ENCODE results near the gene LHFPL4.

The LHFPL4 gene

GRCh38 chr3:9500108-9501050 is 53.2 kb downstream of the LHFPL4 start:
- H2BK5ac ChIP-seq (ENCODE audit: low read depth, low read length, poor library complexity, severe bottlenecking) = no peak overlapping the region
- H2BK12ac ChIP-seq (ENCODE audit: low read length in 2 of 2) = no peak overlapping the region
- peaks cover 22 to 32% of the 10 kb centered on the region in 2 experiments for H3K27me3 ChIP-seq (ENCODE audit: control insufficient read depth in 1 of 2, insufficient read depth in 1 of 2, low read length in 2 of 2)
- WGBS = 9% methylated on average over 31 of the region's 39 CpGs
- H4K8ac ChIP-seq (ENCODE audit: low read length) = no peak overlapping the region
- H3K36me3 ChIP-seq (ENCODE audit: control insufficient read depth in 1 of 2, insufficient read depth in 2 of 2, low read depth in 1 of 2, low read length in 2 of 2) = no peaks in the 10 kb centered on the region
- no peak overlapping the region for H3K27ac ChIP-seq (ENCODE audit: low read length, poor library complexity, severe bottlenecking)
- no peak overlapping the region for H2BK120ac ChIP-seq (ENCODE audit: low read depth, low read length)
- DNase-seq = peak; percentile 71
- H3K4me2 ChIP-seq (ENCODE audit: low read length, poor library complexity, severe bottlenecking) = peak overlapping the region; percentile 3
- H2BK15ac ChIP-seq (ENCODE audit: low read depth, poor library complexity, severe bottlenecking) = no peak overlapping the region
- no peak overlapping the region for H4K91ac ChIP-seq (ENCODE audit: low read length)
- no peak overlapping the region for H2AK5ac ChIP-seq (ENCODE audit: low read length, severe bottlenecking)
- H3K4me1 ChIP-seq (ENCODE audit: control insufficient read depth, insufficient read depth, low read depth, low read length) = peaks cover 20% of the 10 kb centered on the region
- H3K79me1 ChIP-seq (replicated peaks; ENCODE audit: low read length, poor library complexity, severe bottlenecking) = no peaks in the 10 kb centered on the region
- no peak overlapping the region for H3K23ac ChIP-seq (ENCODE audit: low read length in 2 of 2)
- H3K9me3 ChIP-seq (ENCODE audit: control insufficient read depth, low read length) = no peaks in the 10 kb centered on the region
- no peak overlapping the region for H3K14ac ChIP-seq (ENCODE audit: low read length in 2 of 2)
- no peak overlapping the region for H3K18ac ChIP-seq (ENCODE audit: low read depth in 1 of 2, low read length in 2 of 2)
- peak overlapping the region; percentile 20 to 67 for H3K4me3 ChIP-seq (ENCODE audit: insufficient read depth in 1 of 2, low read depth in 1 of 2, low read length in 2 of 2)
- peak overlapping the region; percentile 73 for H2AFZ ChIP-seq (ENCODE audit: low read depth, low read length)
- H3K9ac ChIP-seq (ENCODE audit: low read length) = peak overlapping the region; percentile 37
- no peak overlapping the region for H3K4ac ChIP-seq (ENCODE audit: low read depth in 1 of 2, low read length in 2 of 2)

GRCh38 chr3:9499455-9500107 is 54.0 kb downstream of the LHFPL4 start:
- no peak overlapping the region for H2BK15ac ChIP-seq (ENCODE audit: low read depth, poor library complexity, severe bottlenecking)
- H2BK12ac ChIP-seq (ENCODE audit: low read length in 2 of 2) = no peak overlapping the region
- H3K79me1 ChIP-seq (replicated peaks; ENCODE audit: low read length, poor library complexity, severe bottlenecking) = no peaks in the 10 kb centered on the region
- peak overlapping the region; percentile 20 to 67 for H3K4me3 ChIP-seq (ENCODE audit: insufficient read depth in 1 of 2, low read depth in 1 of 2, low read length in 2 of 2)
- H4K8ac ChIP-seq (ENCODE audit: low read length) = no peak overlapping the region
- H2BK5ac ChIP-seq (ENCODE audit: low read depth, low read length, poor library complexity, severe bottlenecking) = no peak overlapping the region
- H3K4me1 ChIP-seq (ENCODE audit: control insufficient read depth, insufficient read depth, low read depth, low read length) = peaks cover 20% of the 10 kb centered on the region
- H3K9ac ChIP-seq (ENCODE audit: low read length) = peak overlapping the region; percentile 37
- peak overlapping the region; percentile 73 for H2AFZ ChIP-seq (ENCODE audit: low read depth, low read length)
- H3K27ac ChIP-seq (ENCODE audit: low read length, poor library complexity, severe bottlenecking) = no peak overlapping the region
- H3K4me2 ChIP-seq (ENCODE audit: low read length, poor library complexity, severe bottlenecking) = peak overlapping the region; percentile 3
- H3K23ac ChIP-seq (ENCODE audit: low read length in 2 of 2) = no peak overlapping the region
- H3K36me3 ChIP-seq (ENCODE audit: control insufficient read depth in 1 of 2, insufficient read depth in 2 of 2, low read depth in 1 of 2, low read length in 2 of 2) = no peaks in the 10 kb centered on the region
- peaks cover 22 to 32% of the 10 kb centered on the region in 2 experiments for H3K27me3 ChIP-seq (ENCODE audit: control insufficient read depth in 1 of 2, insufficient read depth in 1 of 2, low read length in 2 of 2)
- no peak overlapping the region for H3K14ac ChIP-seq (ENCODE audit: low read length in 2 of 2)
- H3K9me3 ChIP-seq (ENCODE audit: control insufficient read depth, low read length) = no peaks in the 10 kb centered on the region
- WGBS = 38% methylated on average over 19 of the region's 19 CpGs
- no peak overlapping the region for H4K91ac ChIP-seq (ENCODE audit: low read length)
- no peak overlapping the region for H3K4ac ChIP-seq (ENCODE audit: low read depth in 1 of 2, low read length in 2 of 2)
- no peak for DNase-seq
- no peak overlapping the region for H2BK120ac ChIP-seq (ENCODE audit: low read depth, low read length)
- no peak overlapping the region for H3K18ac ChIP-seq (ENCODE audit: low read depth in 1 of 2, low read length in 2 of 2)
- no peak overlapping the region for H2AK5ac ChIP-seq (ENCODE audit: low read length, severe bottlenecking)

GRCh38 chr3:9498781-9499180 is 54.8 kb downstream of the LHFPL4 start:
- no peak overlapping the region for H3K4me2 ChIP-seq (ENCODE audit: low read length, poor library complexity, severe bottlenecking)
- no peak overlapping the region for H3K23ac ChIP-seq (ENCODE audit: low read length in 2 of 2)
- H3K79me1 ChIP-seq (replicated peaks; ENCODE audit: low read length, poor library complexity, severe bottlenecking) = no peaks in the 10 kb centered on the region
- H2BK12ac ChIP-seq (ENCODE audit: low read length in 2 of 2) = no peak overlapping the region
- H2BK120ac ChIP-seq (ENCODE audit: low read depth, low read length) = no peak overlapping the region
- H3K27me3 ChIP-seq (ENCODE audit: control insufficient read depth in 1 of 2, insufficient read depth in 1 of 2, low read length in 2 of 2) = peaks cover 22 to 32% of the 10 kb centered on the region in 2 experiments
- H4K91ac ChIP-seq (ENCODE audit: low read length) = no peak overlapping the region
- no peak overlapping the region for H2AFZ ChIP-seq (ENCODE audit: low read depth, low read length)
- no peak overlapping the region for H3K14ac ChIP-seq (ENCODE audit: low read length in 2 of 2)
- no peak overlapping the region for H2BK15ac ChIP-seq (ENCODE audit: low read depth, poor library complexity, severe bottlenecking)
- DNase-seq = no peak
- no peak overlapping the region for H3K18ac ChIP-seq (ENCODE audit: low read depth in 1 of 2, low read length in 2 of 2)
- H2AK5ac ChIP-seq (ENCODE audit: low read length, severe bottlenecking) = no peak overlapping the region
- H3K9me3 ChIP-seq (ENCODE audit: control insufficient read depth, low read length) = no peaks in the 10 kb centered on the region
- H2BK5ac ChIP-seq (ENCODE audit: low read depth, low read length, poor library complexity, severe bottlenecking) = no peak overlapping the region
- H3K4ac ChIP-seq (ENCODE audit: low read depth in 1 of 2, low read length in 2 of 2) = no peak overlapping the region
- no peak overlapping the region for H3K9ac ChIP-seq (ENCODE audit: low read length)
- H3K4me1 ChIP-seq (ENCODE audit: control insufficient read depth, insufficient read depth, low read depth, low read length) = peaks cover 20% of the 10 kb centered on the region
- 96% methylated on average over 6 of the region's 6 CpGs for WGBS
- no peak overlapping the region for H3K27ac ChIP-seq (ENCODE audit: low read length, poor library complexity, severe bottlenecking)
- H3K36me3 ChIP-seq (ENCODE audit: control insufficient read depth in 1 of 2, insufficient read depth in 2 of 2, low read depth in 1 of 2, low read length in 2 of 2) = peaks cover 0 to 3% of the 10 kb centered on the region in 2 experiments
- H3K4me3 ChIP-seq (ENCODE audit: insufficient read depth in 1 of 2, low read depth in 1 of 2, low read length in 2 of 2) = no peak overlapping the region
- no peak overlapping the region for H4K8ac ChIP-seq (ENCODE audit: low read length)
